ENCODE data around the gene XKR7. TPM values are rescaled to one million over a fixed set of nuclear protein-coding genes. Genes with fewer than 3 reads are reported as not detected.

The XKR7 gene
- total and polyA plus RNA-seq, 2 donors (not counting 1 experiment from before 2014, with no cell fraction given): 0.05 to 0.12 TPM

GRCh38 chr20:31987744-31988143 lies 19.8 kb downstream of the XKR7 start:
- TF ChIP-seq CTCF (IDR thresholded peaks at IDR 0.05): no peak
- TF ChIP-seq EZH2 (IDR thresholded peaks at IDR 0.05; ENCODE audit: borderline replicate concordance, insufficient read depth, low read depth, low read length, poor library complexity, severe bottlenecking): no peak
- Histone ChIP-seq H3K27me3 (replicated peaks in 1 of 4; ENCODE audit: control extremely low read depth in 1 of 4, control insufficient read depth in 3 of 4, insufficient read depth in 4 of 4, low read length in 3 of 4) (peaks cover 0 to 1% (median 0%) of the 10 kb centered on the region in 4 experiments), H3K27ac (ENCODE audit: low read length in 2 of 2) (no peak overlapping the region), H3K9me3 (ENCODE audit: control extremely low read depth in 1 of 3, control insufficient read depth in 2 of 3, insufficient read depth in 1 of 3, low read length in 2 of 3) (no peaks in the 10 kb centered on the region), H4K20me1 (ENCODE audit: control insufficient read depth, insufficient read depth, low read length, poor library complexity, severe bottlenecking) (no peaks in the 10 kb centered on the region), H3K4me1 (ENCODE audit: control insufficient read depth in 2 of 2, insufficient read depth in 2 of 2, low read length in 2 of 2) (no peaks in the 10 kb centered on the region), H3K36me3 (replicated peaks in 1 of 2; ENCODE audit: control extremely low read depth in 1 of 2, control insufficient read depth in 1 of 2, extremely low read depth in 1 of 2, insufficient read depth in 2 of 2, low read length in 1 of 2) (no peaks in the 10 kb centered on the region), H2AFZ (ENCODE audit: insufficient read depth, low read depth, low read length, poor library complexity, severe bottlenecking) (no peak overlapping the region), H3K79me2 (ENCODE audit: control insufficient read depth, insufficient read depth, low read length) (no peaks in the 10 kb centered on the region), H3K4me3 (ENCODE audit: control extremely low read depth in 1 of 5, extremely low read depth in 1 of 5, insufficient read depth in 1 of 5, low read depth in 2 of 5, low read length in 4 of 5) (no peak overlapping the region), H3K9ac (ENCODE audit: low read length) (no peak overlapping the region), H3K4me2 (replicated peaks; ENCODE audit: low read depth, low read length, poor library complexity, severe bottlenecking) (no peak overlapping the region)
- H3K9me3 Mint-ChIP-seq (ENCODE audit: insufficient read depth): no peaks in the 10 kb centered on the region
- no peak overlapping the region for H3K4me3 Mint-ChIP-seq
- WGBS (ENCODE audit: insufficient coverage): 87% methylated on average over 1 of the region's 1 CpG
- POLR2A ChIA-PET: no interaction called here
- H3K27me3 Mint-ChIP-seq: peaks cover 10% of the 10 kb centered on the region
- no peak for ATAC-seq (ENCODE audit: low read depth)
- DNase-seq: no peak
- H3K27ac Mint-ChIP-seq: no peak overlapping the region
- no peaks in the 10 kb centered on the region for H3K4me1 Mint-ChIP-seq
- CTCF ChIA-PET: no interaction called here
- intact Hi-C loops (cut with micrococcal nuclease): no loop called here

- H3K27me3 Mint-ChIP-seq: peaks cover 11% of the 10 kb centered on the region
- POLR2A ChIA-PET: no interaction called here
- Histone ChIP-seq H3K4me3 (ENCODE audit: control extremely low read depth in 1 of 5, extremely low read depth in 1 of 5, insufficient read depth in 1 of 5, low read depth in 2 of 5, low read length in 4 of 5) (no peak overlapping the region), H3K27me3 (replicated peaks in 1 of 4; ENCODE audit: control extremely low read depth in 1 of 4, control insufficient read depth in 3 of 4, insufficient read depth in 4 of 4, low read length in 3 of 4) (peaks cover 0 to 6% (median 1%) of the 10 kb centered on the region in 4 experiments), H2AFZ (ENCODE audit: insufficient read depth, low read depth, low read length, poor library complexity, severe bottlenecking) (no peak overlapping the region), H3K9me3 (ENCODE audit: control extremely low read depth in 1 of 3, control insufficient read depth in 2 of 3, insufficient read depth in 1 of 3, low read length in 2 of 3) (no peaks in the 10 kb centered on the region), H3K4me2 (replicated peaks; ENCODE audit: low read depth, low read length, poor library complexity, severe bottlenecking) (no peak overlapping the region), H3K9ac (ENCODE audit: low read length) (no peak overlapping the region), H3K27ac (ENCODE audit: low read length in 2 of 2) (no peak overlapping the region), H3K36me3 (replicated peaks in 1 of 2; ENCODE audit: control extremely low read depth in 1 of 2, control insufficient read depth in 1 of 2, extremely low read depth in 1 of 2, insufficient read depth in 2 of 2, low read length in 1 of 2) (no peaks in the 10 kb centered on the region), H3K79me2 (ENCODE audit: control insufficient read depth, insufficient read depth, low read length) (no peaks in the 10 kb centered on the region), H4K20me1 (ENCODE audit: control insufficient read depth, insufficient read depth, low read length, poor library complexity, severe bottlenecking) (no peaks in the 10 kb centered on the region), H3K4me1 (ENCODE audit: control insufficient read depth in 2 of 2, insufficient read depth in 2 of 2, low read length in 2 of 2) (no peaks in the 10 kb centered on the region)
- ATAC-seq (ENCODE audit: low read depth): no peak
- CTCF ChIA-PET: no interaction called here
- H3K4me3 Mint-ChIP-seq: no peak overlapping the region
- H3K27ac Mint-ChIP-seq: no peak overlapping the region
- H3K9me3 Mint-ChIP-seq (ENCODE audit: insufficient read depth): no peaks in the 10 kb centered on the region
- no peak for DNase-seq
- intact Hi-C loops (cut with micrococcal nuclease): no loop called here
- WGBS (ENCODE audit: insufficient coverage): 86% methylated on average over 3 of the region's 5 CpGs
- TF ChIP-seq EZH2 (IDR thresholded peaks at IDR 0.05; ENCODE audit: borderline replicate concordance, insufficient read depth, low read depth, low read length, poor library complexity, severe bottlenecking) (no peak), CTCF (IDR thresholded peaks at IDR 0.05) (no peak)
- H3K4me1 Mint-ChIP-seq: no peaks in the 10 kb centered on the region
These were observed 20.6 kb downstream of the XKR7 start for GRCh38 chr20:31988430-31989015.

All from B cell (primary cell).